MG63 (cell line): ENCODE data around the gene TMEM169. TPM values are rescaled to one million over a fixed set of nuclear protein-coding genes. Genes with fewer than 3 reads are reported as not detected.

Source experiments
- DNase-seq: peaks from one replicate; pipeline ENCODE4 v3.0.0-alpha.2; 2020
- H3K27me3 ChIP-seq: fragments of 250-450 bp; sonication (Bioruptor Pico); 2 replicates; pipeline ENCODE4 v1.5.1; 2020; ENCODE audit warnings: mild to moderate bottlenecking, moderate library complexity
- H3K36me3 ChIP-seq: fragments of 250-450 bp; sonication (Bioruptor Pico); 2 replicates; pipeline ENCODE4 v1.5.1; 2020; ENCODE audit warnings: mild to moderate bottlenecking, moderate library complexity
- H3K4me3 ChIP-seq: fragments of 250-450 bp; sonication (Bioruptor Pico); 2 replicates; pipeline ENCODE4 v1.5.1; 2020; ENCODE audit warnings: mild to moderate bottlenecking, moderate library complexity
- H3K9me3 ChIP-seq: fragments of 250-450 bp; sonication (Bioruptor Pico); 2 replicates; pipeline ENCODE4 v1.5.1; 2020; ENCODE audit warnings: mild to moderate bottlenecking, moderate library complexity
- total RNA-seq: library from RNA; depleted of rRNA; stranded (reverse); fragments of >200 nt; shearing (Covaris generic); gene quantifications from 2 replicates; pipeline ENCODE4 v1.2.3, GENCODE V29; 2014; ENCODE audit warnings: low replicate concordance

TMEM169 gene
- total RNA-seq, 1 experiment from 2014 or later: not detected

- H3K27me3 ChIP-seq: no peaks in the 10 kb centered on the region; the same call in 1 of the 2 replicates
- no peaks in the 10 kb centered on the region for H3K9me3 ChIP-seq
- DNase-seq: no peak
- no peak overlapping the region for H3K4me3 ChIP-seq
- no peaks in the 10 kb centered on the region for H3K36me3 ChIP-seq
These were observed 2.0 kb downstream of the TMEM169 start for GRCh38 chr2:216083464-216084281.

- H3K4me3 ChIP-seq: no peak overlapping the region
- DNase-seq: no peak
These were observed 2.8 kb downstream of the TMEM169 start for GRCh38 chr2:216084547-216084946.

GRCh38 chr2:216086207-216086893 lies 4.6 kb downstream of the TMEM169 start:
- H3K27me3 ChIP-seq: no peaks in the 10 kb centered on the region; the same call in 1 of the 2 replicates
- H3K9me3 ChIP-seq: no peaks in the 10 kb centered on the region
- no peaks in the 10 kb centered on the region for H3K36me3 ChIP-seq
- no peak for DNase-seq
- H3K4me3 ChIP-seq: no peak overlapping the region

More at GRCh38 chr2:216084547-216084946, 2.8 kb downstream of the TMEM169 start:
- Histone ChIP-seq H3K9me3 (no peaks in the 10 kb centered on the region), H3K27me3 (no peaks in the 10 kb centered on the region; the same call in 1 of the 2 replicates), H3K36me3 (no peaks in the 10 kb centered on the region)

- no peaks in the 10 kb centered on the region; the same call in 1 of the 2 replicates for H3K27me3 ChIP-seq
- H3K9me3 ChIP-seq: no peaks in the 10 kb centered on the region
- no peaks in the 10 kb centered on the region for H3K36me3 ChIP-seq
- DNase-seq: no peak
- H3K4me3 ChIP-seq: no peak overlapping the region
These were observed 8.7 kb downstream of the TMEM169 start for GRCh38 chr2:216090369-216090786.

- H3K27me3 ChIP-seq: no peaks in the 10 kb centered on the region; the same call in 1 of the 2 replicates
- H3K4me3 ChIP-seq: no peak overlapping the region
- no peaks in the 10 kb centered on the region for H3K9me3 ChIP-seq
- no peak for DNase-seq
- no peaks in the 10 kb centered on the region for H3K36me3 ChIP-seq
These were observed 10.9 kb downstream of the TMEM169 start for GRCh38 chr2:216092646-216093045.

- Histone ChIP-seq H3K36me3 (no peaks in the 10 kb centered on the region), H3K4me3 (no peak overlapping the region), H3K27me3 (no peaks in the 10 kb centered on the region), H3K9me3 (no peaks in the 10 kb centered on the region)
- no peak for DNase-seq
These were observed 13.0 kb downstream of the TMEM169 start for GRCh38 chr2:216094701-216095100.

GRCh38 chr2:216098421-216099334 lies 17.0 kb downstream of the TMEM169 start:
- Histone ChIP-seq H3K9me3 (no peaks in the 10 kb centered on the region), H3K27me3 (peaks cover 3% of the 10 kb centered on the region; the same call in 1 of the 2 replicates), H3K4me3 (no peak overlapping the region), H3K36me3 (no peaks in the 10 kb centered on the region)
- DNase-seq: no peak

GRCh38 chr2:216101109-216101508 lies 19.4 kb downstream of the TMEM169 start:
- H3K4me3 ChIP-seq: no peak overlapping the region
- H3K27me3 ChIP-seq: peaks cover 3% of the 10 kb centered on the region; the same call in 1 of the 2 replicates
- no peaks in the 10 kb centered on the region for H3K36me3 ChIP-seq
- no peaks in the 10 kb centered on the region for H3K9me3 ChIP-seq
- DNase-seq: no peak

GRCh38 chr2:216103213-216103612 lies 21.5 kb downstream of the TMEM169 start:
- DNase-seq: no peak
- H3K27me3 ChIP-seq: peaks cover 3% of the 10 kb centered on the region; the same call in 1 of the 2 replicates
- no peaks in the 10 kb centered on the region for H3K36me3 ChIP-seq
- no peaks in the 10 kb centered on the region for H3K9me3 ChIP-seq
- no peak overlapping the region for H3K4me3 ChIP-seq

- no peaks in the 10 kb centered on the region for H3K9me3 ChIP-seq
- DNase-seq: no peak
- H3K27me3 ChIP-seq: peaks cover 3% of the 10 kb centered on the region; the same call in 1 of the 2 replicates
- H3K4me3 ChIP-seq: no peak overlapping the region
- H3K36me3 ChIP-seq: peaks cover 5% of the 10 kb centered on the region; the same call in 1 of the 2 replicates
These were observed 23.0 kb downstream of the TMEM169 start for GRCh38 chr2:216104691-216105090.

GRCh38 chr2:216107320-216107719 lies 25.6 kb downstream of the TMEM169 start:
- DNase-seq: no peak
- H3K27me3 ChIP-seq: no peaks in the 10 kb centered on the region
- peaks cover 28% of the 10 kb centered on the region for H3K36me3 ChIP-seq
- no peak overlapping the region for H3K4me3 ChIP-seq
- no peaks in the 10 kb centered on the region for H3K9me3 ChIP-seq

GRCh38 chr2:216107760-216108159 lies 26.0 kb downstream of the TMEM169 start:
- peaks cover 32% of the 10 kb centered on the region for H3K36me3 ChIP-seq
- no peak overlapping the region for H3K4me3 ChIP-seq
- H3K27me3 ChIP-seq: no peaks in the 10 kb centered on the region
- no peak for DNase-seq
- no peaks in the 10 kb centered on the region for H3K9me3 ChIP-seq

- H3K27me3 ChIP-seq: no peaks in the 10 kb centered on the region
- no peak for DNase-seq
- H3K36me3 ChIP-seq: peaks cover 39% of the 10 kb centered on the region
- no peaks in the 10 kb centered on the region for H3K9me3 ChIP-seq
- peak overlapping the region; percentile 94 for H3K4me3 ChIP-seq
These were observed 26.7 kb downstream of the TMEM169 start for GRCh38 chr2:216108310-216108966.

- no peaks in the 10 kb centered on the region for H3K27me3 ChIP-seq
- DNase-seq: peak; percentile 94
- H3K9me3 ChIP-seq: no peaks in the 10 kb centered on the region
- peaks cover 47% of the 10 kb centered on the region for H3K36me3 ChIP-seq
- peak within 1 kb of the TSS; percentile 94 for H3K4me3 ChIP-seq
These were observed 27.5 kb downstream of the TMEM169 start, which contains the start of gene XRCC5 for GRCh38 chr2:216108967-216109921. Gene XRCC5 (plus strand): TSS chr2:216109348. CDS start chr2:216109437, 89 bp downstream.
